ENCODE results near the gene MAPK8IP3.
A peak's percentile ranks its signal among the peaks of the same experiment; 100 is the strongest.

The MAPK8IP3 gene

DNA sequence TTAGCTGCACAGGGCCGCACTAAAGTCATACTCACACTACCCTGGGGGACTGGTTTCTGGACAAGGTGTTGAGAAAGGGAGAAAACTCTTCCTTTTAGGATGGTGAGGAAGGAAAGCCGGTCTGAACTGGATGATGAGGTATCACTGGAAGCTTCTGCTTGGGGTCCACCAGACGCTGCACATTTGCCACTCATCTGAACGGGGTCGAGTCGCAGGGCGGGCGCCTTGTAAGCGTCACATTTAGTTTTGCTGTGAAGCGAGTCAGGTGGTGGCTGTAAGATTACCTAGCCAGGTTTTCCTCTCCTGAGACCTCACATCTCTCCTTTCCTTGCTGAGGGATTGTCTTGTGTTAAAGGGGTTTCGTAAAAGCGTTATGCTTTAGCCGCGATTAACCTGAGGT, 25.6 kb upstream of the MAPK8IP3 start:
- DNase-seq: no peak

DNA sequence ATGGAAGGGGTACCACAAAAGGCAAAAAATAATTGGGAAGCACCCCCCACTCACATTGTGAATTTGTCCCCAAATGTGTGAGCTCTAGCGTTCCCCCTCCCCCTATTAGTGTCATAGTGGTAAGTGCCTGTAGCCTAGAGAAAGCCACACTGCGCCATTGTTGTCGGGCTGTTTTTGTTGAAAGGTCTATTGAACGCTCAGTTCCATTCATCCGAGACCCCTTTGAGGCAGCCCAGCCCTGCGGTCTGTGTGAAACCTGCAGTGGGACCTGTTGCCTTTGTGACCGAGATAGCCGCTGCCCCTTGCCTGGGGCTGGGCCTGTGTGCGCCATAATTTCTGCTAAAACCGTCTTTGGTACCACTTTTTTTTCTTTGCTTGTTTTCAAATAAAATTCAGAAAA, 25.0 kb upstream of the MAPK8IP3 start:
- DNase-seq: no peak

DNA sequence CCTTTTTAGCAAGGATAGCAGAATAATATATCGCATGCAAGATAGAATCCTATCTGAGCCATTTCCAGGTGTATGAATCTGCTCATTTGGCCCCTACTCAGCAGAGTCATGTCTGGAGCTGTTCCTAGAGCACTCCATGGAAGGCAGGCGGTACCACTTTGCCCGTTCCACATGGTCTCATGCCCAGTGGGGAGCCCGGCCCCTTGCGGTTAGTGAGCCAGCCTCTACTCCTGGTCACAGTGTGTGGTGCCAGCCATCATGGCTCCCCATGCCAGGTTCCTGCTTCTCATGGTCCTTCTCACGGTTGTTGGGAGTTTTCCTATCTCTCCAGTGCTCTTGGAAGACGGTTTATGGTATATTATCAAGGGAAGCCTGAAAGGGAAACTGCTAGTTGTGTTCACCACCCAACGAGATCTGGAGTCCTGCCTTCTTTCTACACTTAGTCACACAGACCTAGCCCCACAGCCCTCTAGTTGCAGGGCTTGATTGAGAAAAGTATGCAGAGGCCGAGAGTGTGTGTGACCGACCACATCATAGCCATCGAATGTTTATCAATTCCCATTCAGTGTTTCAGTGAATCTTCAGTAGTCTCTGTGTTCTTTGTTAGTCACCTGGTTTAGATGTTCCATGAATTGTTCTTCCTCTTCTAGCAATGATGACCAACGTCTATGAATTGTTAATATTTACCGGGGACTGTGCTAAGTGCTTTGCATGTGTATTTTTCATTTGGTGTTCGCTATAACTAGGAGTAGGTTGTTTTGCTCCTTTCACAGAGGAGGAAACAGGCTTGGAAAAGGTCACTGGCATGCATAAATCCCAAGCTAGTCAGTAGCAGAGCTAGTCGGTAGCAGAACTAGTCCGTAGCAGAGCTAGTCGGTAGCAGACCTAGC, 18.3 kb upstream of the MAPK8IP3 start:
- no peak for DNase-seq

DNA sequence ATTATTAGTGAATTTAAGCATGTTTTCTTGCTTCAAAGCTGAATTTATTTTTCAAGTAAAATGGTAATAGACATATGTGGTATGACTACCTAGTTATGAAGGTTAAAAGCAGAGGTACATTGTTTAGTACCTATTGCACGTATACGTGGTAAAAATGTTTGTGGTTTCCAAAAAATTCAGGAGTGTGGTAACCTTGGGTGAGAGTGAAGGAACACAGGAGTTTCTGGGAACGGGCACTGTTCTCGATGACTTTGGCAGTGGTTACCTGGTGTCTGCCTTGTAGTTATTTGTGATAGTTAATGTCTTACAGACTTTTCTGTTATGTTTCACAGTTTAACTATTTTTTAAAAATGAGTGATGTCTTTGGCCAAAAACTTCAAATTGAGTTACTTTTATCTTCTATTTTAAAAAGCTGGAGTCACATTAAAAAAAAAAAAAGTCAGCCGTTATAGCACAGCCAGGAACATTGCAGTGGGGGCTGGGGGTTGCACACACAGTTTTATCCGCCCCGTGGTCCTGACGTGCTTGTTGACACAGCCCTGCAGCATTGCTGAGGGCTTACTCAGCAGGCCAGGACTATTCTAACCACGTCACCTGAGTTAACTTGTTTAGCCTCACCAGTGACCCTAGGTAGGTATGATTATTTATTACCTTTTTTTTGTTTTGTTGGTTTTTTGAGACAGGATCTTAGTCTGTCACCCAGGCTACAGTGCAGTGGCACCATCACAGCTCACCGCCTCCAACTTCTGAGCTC, 17.0 kb upstream of the MAPK8IP3 start:
- DNase-seq: no peak

DNA sequence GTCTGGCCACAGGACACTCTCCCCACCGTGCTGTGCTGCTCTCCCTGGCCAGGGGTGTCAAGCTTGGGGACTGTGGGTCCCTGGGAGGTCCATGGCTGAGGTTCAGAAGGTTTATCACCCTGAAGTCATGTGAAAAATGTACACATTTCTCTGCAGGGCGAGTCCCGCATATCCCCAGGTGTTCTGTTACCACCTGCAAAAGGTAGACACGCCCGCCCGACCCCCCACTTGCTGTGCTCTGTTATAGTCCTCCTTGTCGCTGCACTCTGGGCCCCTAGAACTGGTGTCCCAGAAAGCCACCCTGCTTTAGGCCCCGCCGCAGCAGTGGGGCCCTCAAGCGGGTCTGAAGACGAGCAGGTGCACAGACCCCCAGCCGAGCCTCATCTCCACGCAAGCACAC, 16.1 kb upstream of the MAPK8IP3 start:
- DNase-seq: no peak

DNA sequence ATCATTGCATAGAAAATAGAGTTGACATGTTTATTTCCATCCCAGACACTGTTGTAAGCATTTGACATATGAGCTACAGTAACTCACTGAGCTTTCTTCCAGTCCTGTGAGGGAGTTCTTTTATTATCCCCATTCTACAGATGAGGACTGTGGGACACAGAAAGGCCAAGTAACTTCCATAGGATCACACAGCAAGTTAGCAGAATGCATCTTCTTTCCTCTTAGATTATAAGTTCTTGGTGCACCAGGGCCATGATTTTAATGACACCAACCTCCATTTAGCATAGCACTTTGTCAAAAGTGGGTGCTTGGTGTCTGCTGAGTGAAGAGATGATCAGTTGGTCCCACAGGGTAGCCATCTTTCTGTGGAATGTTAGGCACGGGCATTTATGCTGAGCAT, 15.2 kb upstream of the MAPK8IP3 start:
- DNase-seq: no peak

DNA sequence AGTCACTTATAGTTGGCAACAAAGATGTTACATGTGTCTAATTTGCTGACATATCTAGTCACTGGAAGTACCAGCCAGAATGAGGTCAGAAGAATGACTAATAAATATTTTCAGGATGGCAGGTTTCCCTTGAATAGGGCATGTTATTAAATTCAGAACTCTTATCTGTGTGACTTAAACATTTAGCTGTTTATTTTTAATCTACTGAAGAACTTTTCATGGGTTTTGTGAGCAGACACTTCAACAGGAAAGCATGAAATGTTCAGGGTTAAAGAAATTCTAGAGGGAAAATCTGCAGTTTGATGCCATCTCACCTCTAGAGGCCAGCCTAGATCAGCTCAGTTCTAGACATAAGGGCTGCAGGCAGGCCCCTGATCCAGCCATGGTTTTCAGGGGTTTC, 14.7 kb upstream of the MAPK8IP3 start:
- DNase-seq: no peak

DNA sequence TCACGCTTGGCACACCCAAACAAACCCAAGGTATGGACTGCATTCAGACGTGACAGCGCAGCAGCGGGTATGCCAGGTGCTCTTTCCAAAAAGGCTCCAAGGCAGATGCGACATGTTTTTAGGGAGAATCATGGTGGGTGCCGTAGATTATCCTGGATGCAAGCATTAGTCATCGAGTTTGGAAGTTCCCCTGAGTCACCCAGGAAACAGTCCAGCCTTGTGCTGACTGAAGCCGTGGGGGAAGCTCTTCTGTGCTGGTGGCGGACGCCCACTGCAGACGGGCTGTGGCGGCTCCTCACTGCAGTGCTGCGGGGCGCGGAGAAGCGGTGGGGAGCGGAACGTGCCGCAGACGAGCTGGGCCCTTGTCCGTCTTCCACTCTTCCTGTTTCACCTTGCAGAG, 14.0 kb upstream of the MAPK8IP3 start:
- DNase-seq: no peak

DNA sequence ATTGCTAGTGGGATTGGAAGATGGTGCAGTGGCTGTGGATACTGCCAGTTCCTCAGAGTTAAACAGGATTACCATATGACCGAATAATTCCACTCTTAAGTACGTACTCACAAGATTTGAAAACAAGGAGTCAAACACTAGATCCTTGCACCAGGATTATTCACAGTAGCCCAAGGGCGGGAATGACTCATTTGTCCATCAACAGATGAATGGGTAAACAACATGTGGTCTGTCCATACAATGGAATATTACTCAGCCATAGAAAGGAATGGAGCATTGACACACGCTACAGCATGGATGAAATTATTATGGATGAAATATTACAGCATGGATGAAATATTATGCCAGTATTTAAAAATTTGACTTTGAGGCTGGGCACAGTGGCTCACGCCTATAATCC, 9.1 kb upstream of the MAPK8IP3 start:
- DNase-seq: no peak

DNA sequence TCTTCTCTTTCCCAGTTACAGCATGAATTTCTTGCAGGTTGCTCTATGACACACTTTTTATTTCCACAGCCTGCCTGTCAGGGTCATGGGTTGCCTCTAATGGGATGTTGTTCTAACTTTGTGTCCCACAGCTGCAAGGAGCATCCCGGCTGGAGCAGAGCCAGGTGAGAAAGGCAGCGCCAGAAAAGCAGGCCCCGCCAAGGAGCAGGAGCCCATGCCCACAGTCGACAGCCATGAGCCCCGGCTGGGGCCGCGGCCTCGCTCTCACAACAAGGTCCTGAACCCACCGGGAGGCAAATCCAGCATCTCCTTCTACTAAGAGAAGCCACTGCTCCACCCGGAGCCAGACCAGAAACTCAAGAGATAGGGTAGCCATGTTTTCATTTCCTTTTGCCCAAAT, 7.3 kb upstream of the MAPK8IP3 start:
- no peak for DNase-seq

DNA sequence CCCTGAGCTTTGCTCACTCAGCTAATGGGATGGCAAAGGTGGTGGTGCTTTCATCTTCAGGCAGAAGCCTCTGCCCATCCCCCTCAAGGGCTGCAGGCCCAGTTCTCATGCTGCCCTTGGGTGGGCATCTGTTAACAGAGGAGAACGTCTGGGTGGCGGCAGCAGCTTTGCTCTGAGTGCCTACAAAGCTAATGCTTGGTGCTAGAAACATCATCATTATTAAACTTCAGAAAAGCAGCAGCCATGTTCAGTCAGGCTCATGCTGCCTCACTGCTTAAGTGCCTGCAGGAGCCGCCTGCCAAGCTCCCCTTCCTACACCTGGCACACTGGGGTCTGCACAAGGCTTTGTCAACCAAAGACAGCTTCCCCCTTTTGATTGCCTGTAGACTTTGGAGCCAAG, 5.7 kb upstream of the MAPK8IP3 start:
- no peak for DNase-seq

DNA sequence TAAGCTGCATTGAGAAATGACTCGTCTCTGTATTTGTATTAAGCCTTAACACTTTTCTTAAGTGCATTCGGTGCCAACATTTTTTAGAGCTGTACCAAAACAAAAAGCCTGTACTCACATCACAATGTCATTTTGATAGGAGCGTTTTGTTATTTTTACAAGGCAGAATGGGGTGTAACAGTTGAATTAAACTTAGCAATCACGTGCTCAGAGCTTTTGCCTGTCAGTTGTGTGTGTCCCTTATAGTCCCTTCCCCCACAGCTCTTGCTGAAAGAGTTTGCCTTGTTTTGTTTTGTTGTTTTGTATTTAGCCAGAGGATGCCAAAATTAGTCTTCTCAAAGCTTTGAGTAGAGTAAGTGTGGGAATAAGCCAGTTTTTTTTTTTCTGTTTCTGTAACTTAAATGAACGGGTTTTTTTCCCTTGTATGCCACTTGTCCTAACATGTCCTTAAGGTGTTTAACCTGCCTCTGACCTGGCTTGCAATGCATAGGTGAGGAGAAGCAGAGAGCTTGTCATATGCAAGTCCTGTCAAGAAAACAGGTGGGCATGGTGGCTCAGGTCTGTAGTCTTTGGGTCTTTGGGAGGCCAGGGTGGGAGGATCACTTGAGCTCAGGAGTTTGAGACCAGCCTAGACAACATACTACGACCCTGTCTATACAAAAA, 4.6 kb upstream of the MAPK8IP3 start:
- DNase-seq: no peak

DNA sequence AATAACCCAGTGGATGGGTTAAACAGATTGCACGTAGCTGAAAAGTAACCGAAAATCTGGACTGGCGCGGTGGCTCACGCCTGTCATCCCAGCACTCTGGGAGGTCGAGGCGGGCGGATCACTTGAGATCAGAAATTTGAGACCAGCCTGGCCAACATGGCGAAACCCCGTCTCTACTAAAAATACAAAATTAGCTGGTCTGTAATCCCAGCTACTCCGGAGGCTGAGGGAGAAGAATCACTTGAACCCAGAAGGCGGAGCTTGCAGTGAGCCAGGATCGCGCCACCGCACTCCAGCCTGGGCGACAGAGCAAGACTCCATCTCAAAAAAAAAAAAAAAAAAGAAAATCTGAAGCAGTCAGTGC, 689 bp upstream of the MAPK8IP3 start:
- peak; percentile 38 for DNase-seq

DNA sequence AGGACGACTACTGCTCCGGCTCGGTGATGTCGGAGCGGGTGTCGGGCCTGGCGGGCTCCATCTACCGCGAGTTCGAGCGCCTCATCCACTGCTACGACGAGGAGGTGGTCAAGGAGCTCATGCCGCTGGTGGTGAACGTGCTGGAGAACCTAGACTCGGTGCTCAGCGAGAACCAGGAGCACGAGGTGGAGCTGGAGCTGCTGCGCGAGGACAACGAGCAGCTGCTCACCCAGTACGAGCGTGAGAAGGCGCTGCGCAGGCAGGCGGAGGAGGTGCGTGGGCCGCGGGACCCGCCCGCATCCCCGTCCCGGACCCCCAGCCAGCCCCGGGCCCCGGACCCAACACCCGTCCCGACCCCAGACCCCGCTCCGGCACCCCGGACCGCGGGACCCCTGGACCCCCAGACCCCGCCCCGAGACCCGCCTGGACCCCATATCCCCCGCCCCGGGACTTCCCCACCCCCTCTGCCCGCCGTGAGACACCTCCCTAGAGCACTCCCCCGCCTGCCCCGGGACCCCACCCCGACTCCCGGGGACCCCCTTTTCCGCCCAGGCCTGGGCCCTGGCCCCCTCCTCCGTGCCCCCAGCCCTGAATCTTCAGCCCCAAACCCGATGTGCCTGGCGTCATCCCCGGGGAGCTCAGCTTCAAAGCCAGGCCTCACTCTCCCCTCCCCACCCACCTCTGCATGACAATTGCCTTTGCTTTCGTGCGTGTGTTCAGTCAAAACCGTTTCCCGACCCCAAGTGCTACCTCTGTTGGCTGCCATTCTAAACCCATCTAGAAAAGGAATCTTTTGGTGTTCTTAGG, 594 bp downstream of the MAPK8IP3 start:
- DNase-seq: peak; percentile 40

DNA sequence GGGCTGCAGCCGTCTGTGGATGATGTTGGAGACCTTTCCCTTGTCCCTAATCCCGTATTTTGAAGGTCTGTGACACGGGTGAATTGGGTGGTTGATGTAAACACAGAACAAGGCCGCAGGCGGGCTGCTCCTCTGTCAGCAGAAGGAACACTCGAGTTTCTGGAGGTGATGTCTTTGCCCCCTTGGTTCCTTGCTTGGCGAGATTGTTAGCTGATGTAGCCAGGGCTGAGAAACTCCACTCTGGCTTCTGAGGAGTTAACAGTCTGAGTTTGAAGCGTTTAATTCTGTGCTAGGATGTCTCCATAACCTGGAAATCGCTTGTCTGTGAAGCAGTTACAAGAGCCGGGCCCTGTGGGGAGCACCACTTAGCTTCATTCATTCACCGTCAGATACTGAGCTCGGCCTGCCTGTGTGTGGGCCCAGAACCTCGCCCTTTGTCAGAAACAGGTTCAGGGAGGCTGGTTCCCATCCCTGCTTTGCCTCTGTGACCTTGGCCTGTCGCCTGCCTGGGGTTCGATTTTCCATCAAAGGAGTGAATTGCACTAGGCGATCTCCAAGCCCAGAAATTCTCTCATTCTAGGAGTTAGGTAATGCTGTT, 1.3 kb downstream of the MAPK8IP3 start:
- no peak for DNase-seq

DNA sequence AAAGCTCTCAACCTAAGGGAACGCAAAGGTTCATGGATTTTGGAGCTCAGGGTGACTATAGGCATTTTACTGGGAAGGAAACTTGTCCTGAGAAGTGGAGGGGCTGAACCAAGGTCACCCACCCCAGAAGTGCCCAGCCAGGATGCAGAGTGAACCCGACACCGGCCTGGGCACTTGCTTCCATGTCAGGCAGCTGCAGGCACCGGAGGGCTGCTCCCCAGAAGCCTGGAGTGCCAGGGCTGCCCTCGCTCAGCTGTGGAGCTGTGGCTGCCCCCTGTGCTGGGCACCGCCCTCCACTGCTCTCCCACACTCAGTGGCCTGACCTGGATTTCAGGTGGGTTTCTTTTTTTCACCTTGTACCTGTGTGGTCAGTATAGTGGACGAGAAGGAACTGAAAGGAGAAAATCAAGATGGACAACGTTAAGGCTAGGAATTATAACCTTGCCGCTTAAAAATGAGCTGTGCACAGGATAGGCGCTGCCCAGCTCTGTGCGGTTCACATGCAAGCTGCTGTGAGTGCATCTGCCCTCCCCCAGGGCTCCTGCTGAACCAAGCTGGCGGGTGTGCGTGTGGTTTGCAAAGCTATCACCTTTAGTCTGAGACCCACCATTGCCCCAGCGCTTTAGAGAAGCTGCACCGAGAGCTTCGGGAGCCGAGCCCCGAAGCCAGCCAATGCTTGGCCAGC, 2.2 kb downstream of the MAPK8IP3 start:
- DNase-seq: no peak

DNA sequence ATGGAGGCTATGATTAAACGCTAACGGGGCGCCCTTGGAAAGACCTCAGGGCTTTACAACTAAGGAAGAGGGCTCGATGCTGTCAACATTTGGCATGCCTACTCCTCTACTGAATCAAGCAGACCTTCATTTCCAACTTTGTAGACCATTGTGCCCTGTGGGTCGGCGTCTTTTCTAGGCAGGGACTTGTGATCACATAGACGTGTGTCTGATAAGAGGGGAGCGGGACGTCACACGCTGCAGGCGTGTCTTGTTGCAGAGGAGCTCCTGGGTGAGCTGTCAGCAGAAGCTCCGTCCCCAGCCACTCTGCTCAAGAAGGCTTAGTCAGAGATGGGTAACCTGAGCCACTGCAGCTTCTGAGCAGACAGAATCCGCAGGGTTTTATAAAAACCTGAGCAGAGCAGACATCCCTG, 2.8 kb downstream of the MAPK8IP3 start:
- DNase-seq: no peak

DNA sequence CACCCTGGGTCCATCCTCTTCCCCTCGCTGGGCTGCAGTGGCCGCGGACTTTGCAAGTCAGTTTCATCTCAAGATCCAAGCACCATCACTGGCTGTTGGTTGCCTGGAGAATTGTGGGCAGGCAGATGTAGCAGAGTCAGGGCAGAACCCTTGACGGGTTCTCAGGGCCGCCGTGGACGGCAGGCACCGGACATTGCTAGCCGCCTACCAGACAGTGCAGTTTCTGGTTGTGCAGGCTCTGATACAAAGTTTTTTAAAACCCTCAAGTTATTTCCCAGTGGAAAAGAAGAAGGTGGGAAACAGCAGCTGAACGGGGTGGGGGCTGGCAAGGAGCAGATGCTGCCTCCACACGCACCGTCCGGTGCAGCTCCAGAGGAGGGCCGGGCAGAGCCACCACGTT, 3.4 kb downstream of the MAPK8IP3 start:
- no peak for DNase-seq

DNA sequence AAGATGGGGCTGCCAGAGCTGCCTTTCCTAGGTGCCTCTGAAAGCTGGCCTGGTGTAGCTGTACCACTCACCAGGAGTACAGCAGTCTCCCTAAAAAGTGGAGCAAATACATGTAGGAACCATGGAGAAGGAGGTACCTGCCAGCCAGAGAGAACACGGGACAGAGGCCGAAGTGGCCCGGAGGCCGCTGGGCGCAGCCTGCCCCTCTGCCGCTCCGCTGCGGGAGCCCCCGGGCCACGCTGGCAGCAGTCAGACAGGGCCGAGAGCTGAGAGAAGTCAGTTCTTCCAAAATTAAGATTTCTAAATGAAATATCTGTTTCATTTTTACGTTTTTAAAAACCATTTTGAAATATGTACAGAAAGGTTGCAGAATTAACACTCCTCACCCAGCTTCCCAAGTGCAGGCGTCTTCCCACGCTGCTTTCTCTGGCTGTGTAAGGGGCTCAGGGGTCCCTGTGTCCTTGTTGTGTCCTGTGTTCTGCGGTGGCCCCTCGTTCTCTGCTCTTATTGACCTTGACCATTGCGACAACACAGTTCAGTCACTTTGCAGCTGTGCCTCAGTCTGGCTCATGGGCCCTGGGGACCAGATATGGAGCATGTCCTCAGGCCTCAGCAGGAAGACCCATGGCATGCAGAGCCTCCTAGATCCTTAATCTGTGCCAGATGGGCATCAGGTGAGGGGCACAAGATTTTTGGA, 5.0 kb downstream of the MAPK8IP3 start:
- DNase-seq: no peak

DNA sequence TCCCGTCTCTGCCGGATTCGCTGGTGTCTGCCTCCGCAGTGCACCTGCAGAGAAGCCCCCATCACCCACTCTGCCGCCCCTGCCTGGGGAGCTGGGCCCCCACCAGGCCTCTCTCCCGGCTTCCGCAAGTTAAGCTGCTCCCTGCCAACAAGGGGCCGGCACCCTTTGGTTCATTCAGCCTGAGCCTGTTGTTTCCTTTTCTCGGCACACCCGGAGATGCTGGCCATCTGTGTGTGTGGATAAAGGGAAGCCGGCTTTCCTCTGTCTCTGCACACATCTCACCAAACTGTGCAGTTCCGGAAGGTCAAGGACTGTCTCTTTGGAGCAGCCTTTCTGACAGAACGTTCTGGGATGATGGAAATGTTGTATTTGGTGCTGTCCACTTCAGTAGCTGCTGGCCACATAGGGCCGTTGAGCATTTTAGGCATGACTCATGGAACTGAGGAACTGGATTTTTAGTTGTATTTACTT, 6.8 kb downstream of the MAPK8IP3 start:
- no peak for DNase-seq

DNA sequence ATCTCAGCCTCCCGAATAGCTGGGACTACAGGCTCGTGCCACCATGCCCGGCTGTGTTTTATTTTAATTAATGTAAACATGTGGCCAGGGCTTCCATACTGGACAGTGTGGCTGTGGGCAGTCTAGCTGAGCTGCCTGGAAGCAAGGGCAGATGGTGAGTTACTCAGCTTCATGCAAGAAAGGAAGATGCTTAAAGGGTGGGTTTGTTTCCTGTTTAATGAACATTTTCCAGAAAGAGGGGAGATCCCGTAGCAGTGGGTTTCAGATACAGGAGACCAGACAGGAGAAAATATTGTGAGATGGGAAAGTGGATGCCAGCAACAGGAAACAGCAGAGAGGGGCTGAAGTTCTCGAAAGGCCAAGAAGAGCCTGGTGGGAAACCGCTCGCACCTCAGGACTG, 7.3 kb downstream of the MAPK8IP3 start:
- DNase-seq: no peak
